Loucy (cell line): ENCODE results near the gene TRAF3.
"Not testable (repeated sequence)": the region's sequence is repeated elsewhere in the genome, so short reads cannot be mapped to it uniquely, and the experiment has no call there.

ENCODE experiments used
- H2AFZ ChIP-seq: fragments of 200-600 bp; sonication (generic); 2 replicates; pipeline ENCODE4 v1.6.0; 2016; ENCODE audit warnings: antibody characterized with exemption, mild to moderate bottlenecking, low read length, moderate library complexity
- H3F3A ChIP-seq: fragments of 200-600 bp; 2 replicates; pipeline ENCODE4 v1.6.0; 2016; ENCODE audit warnings: antibody characterized with exemption, low read depth, mild to moderate bottlenecking
- H3K27me3 ChIP-seq: fragments of 200-600 bp; sonication (generic); 2 replicates; pipeline ENCODE4 v1.6.1; 2014; ENCODE audit warnings: low read length, mild to moderate bottlenecking; ENCODE audit not compliant: insufficient read depth, poor library complexity, severe bottlenecking
- H3K36me3 ChIP-seq: fragments of 200-600 bp; sonication (generic); 2 replicates; pipeline ENCODE4 v1.6.1; 2016; ENCODE audit warnings: low read length; ENCODE audit not compliant: insufficient read depth
- H3K4me1 ChIP-seq: fragments of 200-600 bp; sonication (generic); 2 replicates; pipeline ENCODE4 v1.5.1; 2014; ENCODE audit warnings: low read length, mild to moderate bottlenecking; ENCODE audit not compliant: insufficient read depth, poor library complexity, severe bottlenecking
- H3K4me2 ChIP-seq: fragments of 200-600 bp; sonication (generic); 2 replicates; pipeline ENCODE4 v1.6.0; 2014; ENCODE audit warnings: antibody characterized with exemption, low read length, low read depth, mild to moderate bottlenecking; ENCODE audit not compliant: poor library complexity, severe bottlenecking
- H3K4me3 ChIP-seq: fragments of 200-600 bp; sonication (generic); 2 replicates; pipeline ENCODE4 v1.5.1; 2014; ENCODE audit warnings: low read length, mild to moderate bottlenecking, mixed read lengths; ENCODE audit not compliant: poor library complexity, severe bottlenecking
- H3K79me2 ChIP-seq: fragments of 200-600 bp; sonication (generic); 2 replicates; pipeline ENCODE4 v1.6.1; 2014; ENCODE audit warnings: low read length; ENCODE audit not compliant: insufficient read depth
- H3K9ac ChIP-seq: fragments of 200-600 bp; sonication (generic); 2 replicates; pipeline ENCODE4 v1.6.0; 2014; ENCODE audit warnings: mild to moderate bottlenecking, low read depth, low read length, moderate library complexity; ENCODE audit not compliant: poor library complexity, severe bottlenecking
- H3K9me2 ChIP-seq: fragments of 200-600 bp; sonication (generic); replicated peaks from 2 replicates; pipeline ENCODE4 v1.6.1; 2016; ENCODE audit warnings: low read depth, low read length, mixed read lengths
- H3K9me3 ChIP-seq: fragments of 200-600 bp; sonication (generic); 2 replicates; pipeline ENCODE4 v1.6.1; 2014; ENCODE audit warnings: mild to moderate bottlenecking, antibody characterized with exemption, low read length, low read depth; ENCODE audit not compliant: insufficient read depth
- H4K20me1 ChIP-seq: fragments of 200-600 bp; sonication (generic); 2 replicates; pipeline ENCODE4 v1.6.0; 2014; ENCODE audit warnings: antibody characterized with exemption, low read length, mild to moderate bottlenecking; ENCODE audit not compliant: insufficient read depth, poor library complexity, severe bottlenecking
- EZH2phosphoT487 ChIP-seq: fragments of 200-600 bp; IDR thresholded peaks from 2 replicates; pipeline ENCODE4 v1.6.1; 2018; ENCODE audit warnings: antibody characterized with exemption, mild to moderate bottlenecking, moderate library complexity, borderline replicate concordance
- TF ChIP-seq, protein P1 (sequence below): fragments of 200-600 bp; sonication (generic); conservative IDR thresholded peaks from 2 replicates; pipeline ENCODE4 v1.5.1; 2014; ENCODE audit warnings: mild to moderate bottlenecking, antibody characterized with exemption, low read length

The TRAF3 gene

GRCh38 chr14:102925646-102926045, 148.4 kb downstream of the TRAF3 start:
- H3K27me3 ChIP-seq, result no peaks in the 10 kb centered on the region
- no peak overlapping the region for H3K4me3 ChIP-seq

GRCh38 chr14:102926104-102926503, 148.9 kb downstream of the TRAF3 start:
- H3K4me3 ChIP-seq, result no peak overlapping the region
- H3K9me3 ChIP-seq, result no peaks in the 10 kb centered on the region
- H2AFZ ChIP-seq, result no peak overlapping the region
- H3K4me1 ChIP-seq, result peaks cover 10% of the 10 kb centered on the region
- H4K20me1 ChIP-seq, result no peaks in the 10 kb centered on the region
- H3F3A ChIP-seq, result no peaks in the 10 kb centered on the region
- TF ChIP-seq, protein P1, sequence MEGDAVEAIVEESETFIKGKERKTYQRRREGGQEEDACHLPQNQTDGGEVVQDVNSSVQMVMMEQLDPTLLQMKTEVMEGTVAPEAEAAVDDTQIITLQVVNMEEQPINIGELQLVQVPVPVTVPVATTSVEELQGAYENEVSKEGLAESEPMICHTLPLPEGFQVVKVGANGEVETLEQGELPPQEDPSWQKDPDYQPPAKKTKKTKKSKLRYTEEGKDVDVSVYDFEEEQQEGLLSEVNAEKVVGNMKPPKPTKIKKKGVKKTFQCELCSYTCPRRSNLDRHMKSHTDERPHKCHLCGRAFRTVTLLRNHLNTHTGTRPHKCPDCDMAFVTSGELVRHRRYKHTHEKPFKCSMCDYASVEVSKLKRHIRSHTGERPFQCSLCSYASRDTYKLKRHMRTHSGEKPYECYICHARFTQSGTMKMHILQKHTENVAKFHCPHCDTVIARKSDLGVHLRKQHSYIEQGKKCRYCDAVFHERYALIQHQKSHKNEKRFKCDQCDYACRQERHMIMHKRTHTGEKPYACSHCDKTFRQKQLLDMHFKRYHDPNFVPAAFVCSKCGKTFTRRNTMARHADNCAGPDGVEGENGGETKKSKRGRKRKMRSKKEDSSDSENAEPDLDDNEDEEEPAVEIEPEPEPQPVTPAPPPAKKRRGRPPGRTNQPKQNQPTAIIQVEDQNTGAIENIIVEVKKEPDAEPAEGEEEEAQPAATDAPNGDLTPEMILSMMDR, result no peak
- no peak for TF ChIP-seq EZH2phosphoT487
- no peaks in the 10 kb centered on the region for H3K9me2 ChIP-seq
- no peaks in the 10 kb centered on the region for H3K27me3 ChIP-seq
- H3K4me2 ChIP-seq, result no peak overlapping the region
- no peak overlapping the region for H3K9ac ChIP-seq
- H3K36me3 ChIP-seq, result no peaks in the 10 kb centered on the region
- H3K79me2 ChIP-seq, result no peaks in the 10 kb centered on the region

More at GRCh38 chr14:102925646-102926045, 148.4 kb downstream of the TRAF3 start:
- Histone ChIP-seq H3K9me2 (no peaks in the 10 kb centered on the region), H3K36me3 (no peaks in the 10 kb centered on the region), H3K4me2 (no peak overlapping the region), H3K4me1 (peaks cover 10% of the 10 kb centered on the region), H2AFZ (no peak overlapping the region), H3F3A (no peaks in the 10 kb centered on the region), H3K79me2 (no peaks in the 10 kb centered on the region), H3K9ac (no peak overlapping the region), H4K20me1 (no peaks in the 10 kb centered on the region), H3K9me3 (no peaks in the 10 kb centered on the region)
- TF ChIP-seq, protein P1, result no peak
- no peak for TF ChIP-seq EZH2phosphoT487

GRCh38 chr14:102926840-102927239, 149.6 kb downstream of the TRAF3 start:
- not testable (repeated sequence) for H3K9me3 ChIP-seq, H3F3A ChIP-seq, H3K27me3 ChIP-seq, H3K9ac ChIP-seq, H3K4me3 ChIP-seq, H3K4me2 ChIP-seq, H3K4me1 ChIP-seq, H2AFZ ChIP-seq, H4K20me1 ChIP-seq, H3K9me2 ChIP-seq, H3K79me2 ChIP-seq, H3K36me3 ChIP-seq

DNA sequence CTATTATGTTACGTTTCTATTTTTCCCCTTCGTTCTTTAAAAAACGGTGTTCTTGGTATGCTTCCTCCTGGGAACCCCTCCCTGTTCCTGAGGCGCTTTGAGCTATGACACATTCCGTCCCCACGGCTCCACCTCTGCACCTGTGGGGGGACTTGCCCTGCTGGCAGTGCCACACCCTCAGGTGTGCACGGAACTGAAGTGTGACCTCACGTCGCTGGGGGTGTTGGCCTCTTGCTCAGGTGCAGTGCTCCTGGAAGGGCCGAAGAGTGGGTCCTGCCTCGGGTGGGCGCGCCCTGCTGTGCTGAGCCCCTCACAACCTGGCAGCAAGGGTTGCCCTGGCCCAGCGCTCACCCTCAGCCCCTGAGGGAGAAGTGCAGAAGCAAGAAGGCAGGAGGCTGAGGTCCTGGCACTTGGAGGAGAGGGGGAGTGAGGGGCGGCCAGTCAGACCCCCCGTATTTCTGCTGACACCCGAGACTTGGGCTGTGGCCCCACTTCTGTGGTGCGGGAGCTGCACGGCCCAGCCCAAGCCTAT, 150.2 kb downstream of the TRAF3 start:
- Histone ChIP-seq H3K36me3 (no peaks in the 10 kb centered on the region), H4K20me1 (no peaks in the 10 kb centered on the region), H3K79me2 (no peaks in the 10 kb centered on the region), H3K4me3 (no peak overlapping the region), H3K4me1 (peaks cover 10% of the 10 kb centered on the region), H3K27me3 (no peaks in the 10 kb centered on the region), H3K9me3 (no peaks in the 10 kb centered on the region), H3K9me2 (no peaks in the 10 kb centered on the region), H3K4me2 (no peak overlapping the region), H3K9ac (no peak overlapping the region), H3F3A (no peaks in the 10 kb centered on the region), H2AFZ (no peak overlapping the region; the same call in 1 of the 2 replicates)
- no peak for TF ChIP-seq EZH2phosphoT487
- TF ChIP-seq, protein P1, result no peak
